ENCODE measurements around the gene NOTCH4.
A peak's percentile ranks its signal among the peaks of the same experiment; 100 is the strongest.

NOTCH4 gene

GRCh38 chr6:32203426-32204267 is 20.2 kb downstream of the NOTCH4 start:
- TF ChIP-seq GATA3 (IDR thresholded peaks at IDR 0.05; ENCODE audit: low read depth, low read length): no peak

DNA sequence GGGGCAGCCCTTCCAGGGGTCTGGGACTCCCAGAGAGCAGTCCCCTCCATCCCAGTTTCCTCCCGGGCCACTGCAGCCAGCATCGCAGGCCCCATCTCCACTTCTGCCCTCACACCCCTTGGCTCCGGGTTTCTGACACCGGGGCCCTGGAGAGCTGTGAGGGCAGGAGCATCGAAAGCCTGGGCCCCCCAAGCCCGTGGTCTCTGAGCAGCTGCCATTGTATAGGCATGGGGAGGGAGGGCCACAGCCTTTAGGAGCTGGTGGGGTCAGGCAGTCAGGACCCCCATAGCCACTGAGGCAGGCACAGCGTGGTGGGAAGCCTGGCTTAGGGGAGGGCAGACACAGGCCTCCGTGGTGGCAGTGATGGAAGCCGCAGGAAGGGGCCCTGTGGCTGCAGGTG is 21.7 kb downstream of the NOTCH4 start:
- TF ChIP-seq GATA2 (IDR thresholded peaks at IDR 0.05; ENCODE audit: low read depth, low read length) (no peak), GATA3 (IDR thresholded peaks at IDR 0.05; ENCODE audit: low read depth, low read length) (no peak)

- TF ChIP-seq GATA3 (IDR thresholded peaks at IDR 0.05; ENCODE audit: low read depth, low read length) (no peak), GATA2 (IDR thresholded peaks at IDR 0.05; ENCODE audit: low read depth, low read length) (no peak)
Measured at GRCh38 chr6:32200711-32201475, 23.0 kb downstream of the NOTCH4 start.

DNA sequence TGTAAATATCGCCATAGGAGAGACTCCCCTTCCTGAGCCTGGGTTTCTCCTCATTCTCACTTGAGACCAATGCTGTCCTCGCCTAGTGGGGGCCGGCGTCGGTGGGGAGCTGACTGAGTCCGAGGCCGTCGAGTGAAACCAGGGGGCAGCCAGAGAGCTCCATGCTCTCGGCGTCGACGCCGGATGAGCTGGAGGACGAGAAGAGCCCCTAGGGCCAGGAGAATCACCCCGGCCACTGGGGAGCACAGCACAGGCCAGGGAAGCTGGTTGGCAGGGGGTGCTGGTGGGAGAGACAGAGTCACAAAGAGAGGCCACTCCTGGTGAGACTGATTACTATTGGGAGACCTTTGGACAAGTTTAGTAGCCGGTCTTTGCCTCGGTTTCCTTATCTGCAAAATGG is 25.0 kb downstream of the NOTCH4 start:
- TF ChIP-seq GATA3 (IDR thresholded peaks at IDR 0.05; ENCODE audit: low read depth, low read length): no peak
- TF ChIP-seq GATA2 (IDR thresholded peaks at IDR 0.05; ENCODE audit: low read depth, low read length): no peak

- no peak for TF ChIP-seq GATA3 (IDR thresholded peaks at IDR 0.05; ENCODE audit: low read depth, low read length)
- no peak for TF ChIP-seq GATA2 (IDR thresholded peaks at IDR 0.05; ENCODE audit: low read depth, low read length)
Measured at GRCh38 chr6:32198345-32198696, 25.5 kb downstream of the NOTCH4 start.

DNA sequence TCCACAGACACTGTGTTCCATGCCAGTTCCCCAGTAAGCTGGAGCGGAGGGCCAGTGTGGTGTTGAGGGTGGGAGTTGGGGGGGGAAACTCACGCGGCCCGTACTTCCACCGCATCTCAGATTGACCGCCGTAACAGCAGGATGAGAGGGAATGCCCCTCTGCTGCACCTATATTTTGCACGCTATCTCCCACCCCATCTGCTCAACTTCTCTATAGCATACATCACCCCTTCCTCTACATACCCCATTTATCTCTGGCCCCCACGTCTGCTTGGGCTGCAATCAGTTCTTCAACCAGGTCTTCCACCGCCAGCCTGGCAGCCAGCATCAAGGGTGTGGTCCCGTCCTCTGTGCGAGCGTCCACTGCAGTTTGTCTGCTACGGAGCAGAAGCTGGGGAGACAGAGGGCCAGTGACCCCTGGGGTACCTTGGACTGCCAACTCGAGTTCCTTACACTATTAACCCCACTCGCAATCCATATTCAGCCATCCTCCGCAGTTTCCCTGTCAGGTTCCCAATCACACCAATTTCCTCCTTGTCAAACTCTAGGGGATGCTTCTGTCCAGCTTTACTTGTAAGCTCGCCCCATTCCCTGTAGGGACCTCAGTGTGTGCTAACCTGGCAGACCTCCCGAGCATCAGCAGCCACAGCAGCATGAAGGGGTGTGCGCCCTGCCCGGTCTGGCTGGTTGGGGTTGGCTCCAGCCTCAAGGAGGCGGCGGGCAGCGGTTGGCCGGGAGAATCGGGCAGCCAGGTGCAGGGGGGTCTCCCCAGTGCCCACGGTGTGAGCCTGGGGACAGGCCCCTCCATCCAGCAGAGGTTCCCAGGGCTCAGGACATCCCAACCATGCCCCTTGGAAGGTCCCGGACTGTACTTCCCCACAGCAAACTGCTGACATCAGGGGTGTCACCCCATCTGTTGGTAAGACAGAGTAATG is 26.9 kb downstream of the NOTCH4 start:
- TF ChIP-seq GATA2 (IDR thresholded peaks at IDR 0.05; ENCODE audit: low read depth, low read length): peak; percentile 49
- no peak for TF ChIP-seq GATA3 (IDR thresholded peaks at IDR 0.05; ENCODE audit: low read depth, low read length)

- TF ChIP-seq GATA2 (IDR thresholded peaks at IDR 0.05; ENCODE audit: low read depth, low read length): no peak
- no peak for TF ChIP-seq GATA3 (IDR thresholded peaks at IDR 0.05; ENCODE audit: low read depth, low read length)
Measured at GRCh38 chr6:32195902-32196681, 27.8 kb downstream of the NOTCH4 start.

DNA sequence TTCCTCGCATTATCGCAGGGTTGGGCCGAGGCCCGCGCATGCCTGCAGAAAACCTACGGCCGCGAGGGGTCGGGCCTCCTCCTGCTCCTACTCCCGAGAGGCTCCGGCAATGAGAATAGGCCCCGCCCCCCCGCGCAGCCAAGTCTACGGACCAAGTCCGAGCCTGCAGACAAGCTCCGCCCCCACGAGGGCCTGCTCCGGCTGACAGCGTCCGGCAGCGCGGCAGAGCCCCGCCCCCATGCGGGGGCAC is 28.3 kb downstream of the NOTCH4 start:
- TF ChIP-seq GATA3 (IDR thresholded peaks at IDR 0.05; ENCODE audit: low read depth, low read length) (no peak), GATA2 (IDR thresholded peaks at IDR 0.05; ENCODE audit: low read depth, low read length) (no peak)

DNA sequence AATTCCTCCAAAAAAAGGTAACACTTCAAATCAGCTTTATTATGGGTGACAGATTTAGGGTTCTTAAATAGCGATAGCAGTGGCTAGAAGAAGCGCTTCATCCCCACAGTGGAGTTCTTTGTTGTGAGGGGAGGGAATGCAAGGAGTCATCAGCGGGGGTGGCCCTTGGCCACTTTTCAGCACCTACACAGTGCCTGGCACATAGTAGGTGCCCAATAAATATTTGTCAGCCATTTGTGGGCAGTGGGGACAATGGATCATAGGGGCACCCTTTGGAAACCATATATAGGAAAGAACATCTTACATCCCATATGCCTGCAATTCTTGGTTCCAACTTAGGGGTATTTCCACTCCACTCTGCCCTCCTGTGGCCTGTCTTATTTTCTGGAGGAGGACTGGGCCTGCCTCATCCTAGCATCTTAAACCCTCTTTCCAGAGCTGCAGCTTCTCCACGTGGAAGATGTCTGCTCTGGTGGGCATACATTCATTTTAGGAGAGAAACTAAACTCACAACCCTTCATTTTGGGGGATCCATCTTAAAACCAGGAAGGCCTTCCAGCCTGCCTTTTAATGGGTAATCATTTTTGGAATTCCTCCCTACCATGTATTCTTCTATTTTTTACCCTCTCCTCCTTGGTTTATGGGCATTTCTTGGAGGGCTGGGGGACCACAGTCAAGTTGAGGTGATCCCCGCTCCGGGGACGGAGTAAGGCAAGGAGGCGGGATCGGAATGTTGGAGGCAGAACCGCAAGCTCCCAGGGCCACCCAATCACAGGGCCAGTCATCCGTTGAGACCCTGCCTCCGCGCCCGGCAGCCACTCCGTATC is 28.8 kb downstream of the NOTCH4 start:
- no peak for TF ChIP-seq GATA3 (IDR thresholded peaks at IDR 0.05; ENCODE audit: low read depth, low read length)
- TF ChIP-seq GATA2 (IDR thresholded peaks at IDR 0.05; ENCODE audit: low read depth, low read length): no peak

DNA sequence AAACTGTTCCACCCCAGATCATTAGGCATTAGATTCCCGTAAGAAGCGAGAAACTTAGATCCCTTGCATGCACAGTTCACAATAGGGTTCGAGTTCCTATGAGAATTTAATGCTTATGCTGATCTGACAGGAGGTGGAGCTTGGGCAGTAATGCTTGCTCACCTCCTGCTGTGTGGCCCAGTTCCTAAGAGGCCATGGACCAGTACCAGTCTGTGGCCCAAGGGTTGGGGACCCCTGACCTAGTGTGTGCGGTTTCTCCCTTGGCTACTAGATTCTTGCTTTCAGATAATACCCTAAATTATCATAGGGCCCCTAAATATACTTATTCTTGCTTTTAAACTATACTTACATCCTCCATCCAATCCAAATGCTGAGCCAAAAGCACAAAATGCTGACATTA is 29.5 kb downstream of the NOTCH4 start:
- TF ChIP-seq GATA2 (IDR thresholded peaks at IDR 0.05; ENCODE audit: low read depth, low read length) (no peak), GATA3 (IDR thresholded peaks at IDR 0.05; ENCODE audit: low read depth, low read length) (no peak)

DNA sequence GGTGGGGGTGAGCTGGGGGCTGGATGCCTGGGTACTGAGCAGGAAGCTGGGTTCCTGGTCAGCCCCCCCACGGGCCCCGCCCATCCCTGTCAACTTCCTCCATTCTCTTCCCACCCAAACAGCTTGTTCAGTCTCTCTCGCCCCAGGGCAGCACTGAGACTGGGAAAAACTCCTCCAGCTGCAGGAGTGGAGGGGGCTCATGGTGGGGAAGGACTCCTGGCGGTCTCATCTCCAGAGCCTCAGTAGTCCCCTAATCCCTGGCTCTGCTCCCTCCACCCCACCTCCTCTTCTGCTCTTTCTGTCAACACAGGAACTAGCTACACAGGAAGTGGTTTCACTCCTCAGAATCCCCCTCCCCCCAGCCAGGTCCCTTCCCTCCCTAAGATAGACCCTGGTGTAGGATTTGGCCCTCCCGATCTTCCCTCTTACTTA is 31.2 kb downstream of the NOTCH4 start, which contains the start of gene GPSM3:
TSS of gene GPSM3 (minus strand) at position 36 of the 432 bp plus-strand sequence. CDS start 130 bp downstream, outside the sequence.
- TF ChIP-seq GATA2 (IDR thresholded peaks at IDR 0.05; ENCODE audit: low read depth, low read length) (no peak), GATA3 (IDR thresholded peaks at IDR 0.05; ENCODE audit: low read depth, low read length) (no peak)

DNA sequence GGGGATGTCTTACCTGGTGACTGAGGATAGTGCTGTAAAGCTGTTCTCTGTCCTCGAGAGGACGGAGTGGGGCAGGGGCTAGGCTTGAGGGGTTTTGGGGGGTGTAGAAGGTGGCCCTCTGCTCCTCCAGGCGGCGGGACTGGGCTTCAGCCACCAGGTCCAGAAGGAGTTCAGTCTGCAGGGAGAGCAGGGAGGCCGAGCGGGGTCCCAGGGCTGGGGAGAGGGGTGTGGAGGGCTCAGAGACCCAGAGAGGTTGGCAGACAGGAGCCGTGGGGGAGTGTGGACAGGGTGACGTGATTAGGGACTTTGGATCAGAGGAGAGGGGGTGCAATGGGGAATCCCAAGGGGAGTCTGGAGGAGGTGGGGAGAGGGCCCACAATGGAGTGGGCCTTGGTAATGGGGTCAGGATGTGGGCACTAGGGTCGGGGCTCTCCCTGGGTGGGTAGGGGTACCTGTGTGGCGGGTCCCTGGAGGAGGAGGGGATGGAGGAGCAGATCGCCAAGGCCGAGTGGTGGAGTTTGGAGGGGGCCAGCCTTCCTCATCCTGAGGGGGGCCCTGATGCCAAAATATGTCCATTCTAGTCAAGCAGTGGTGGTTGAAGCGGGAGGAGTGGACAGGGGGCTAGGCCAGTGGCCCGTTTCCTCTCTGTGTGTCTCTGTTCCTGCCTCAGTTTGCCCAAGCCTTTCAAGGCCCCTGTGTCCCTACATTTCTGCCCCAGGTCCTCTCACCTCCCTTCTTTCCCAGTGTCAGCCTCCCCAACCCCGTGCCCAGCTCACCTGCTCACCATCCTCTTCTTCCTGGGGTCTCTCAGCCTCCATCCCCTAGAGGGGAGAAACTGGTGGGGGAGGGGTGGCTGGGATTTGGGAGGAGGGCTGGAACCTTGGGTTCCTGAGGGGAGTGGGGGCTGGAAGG is 31.9 kb downstream of the NOTCH4 start:
- no peak for TF ChIP-seq GATA2 (IDR thresholded peaks at IDR 0.05; ENCODE audit: low read depth, low read length)
- TF ChIP-seq GATA3 (IDR thresholded peaks at IDR 0.05; ENCODE audit: low read depth, low read length): no peak
